ENCODE measurements around the gene CALR. TPM values are rescaled to one million over a fixed set of nuclear protein-coding genes. Genes with fewer than 3 reads are reported as not detected.
A peak's percentile ranks its signal among the peaks of the same experiment; 100 is the strongest.

CALR gene
- total RNA-seq, 1 donor from 2014 or later: 1,294 TPM

GRCh38 chr19:12937093-12937926 is 1.1 kb upstream of the CALR start:
- peak overlapping the region; percentile 98 for H3K27ac Mint-ChIP-seq
- TF ChIP-seq CTCF (conservative IDR thresholded peaks at IDR 0.05): no peak
- peaks cover 34% of the 10 kb centered on the region for H3K4me1 Mint-ChIP-seq (ENCODE audit: unreplicated experiment)
- no peaks in the 10 kb centered on the region for H3K9me3 Mint-ChIP-seq
- H3K36me3 Mint-ChIP-seq: peaks cover 29% of the 10 kb centered on the region
- peak overlapping the region; percentile 99 for H3K4me3 Mint-ChIP-seq
- DNase-seq (ENCODE audit: extremely low spot score, unreplicated experiment): no peak
- peaks cover 3% of the 10 kb centered on the region for H3K27me3 Mint-ChIP-seq

- peak; percentile 55 for TF ChIP-seq CTCF (conservative IDR thresholded peaks at IDR 0.05)
- no peaks in the 10 kb centered on the region for H3K9me3 Mint-ChIP-seq
- peaks cover 3% of the 10 kb centered on the region for H3K27me3 Mint-ChIP-seq
- peaks cover 37% of the 10 kb centered on the region for H3K36me3 Mint-ChIP-seq
- no peak for DNase-seq (ENCODE audit: extremely low spot score, unreplicated experiment)
- peak overlapping the region; percentile 99 for H3K4me3 Mint-ChIP-seq
- peak overlapping the region; percentile 98 for H3K27ac Mint-ChIP-seq
- peaks cover 30% of the 10 kb centered on the region for H3K4me1 Mint-ChIP-seq (ENCODE audit: unreplicated experiment)
Measured at GRCh38 chr19:12938779-12939601, 581 bp downstream of the CALR start.

GRCh38 chr19:12939975-12940423 is 1.6 kb downstream of the CALR start:
- peaks cover 42% of the 10 kb centered on the region for H3K36me3 Mint-ChIP-seq
- DNase-seq (ENCODE audit: extremely low spot score, unreplicated experiment): no peak
- peaks cover 34% of the 10 kb centered on the region for H3K4me1 Mint-ChIP-seq (ENCODE audit: unreplicated experiment)
- peak overlapping the region; percentile 98 for H3K27ac Mint-ChIP-seq
- peak overlapping the region; percentile 99 for H3K4me3 Mint-ChIP-seq
- H3K27me3 Mint-ChIP-seq: peaks cover 3% of the 10 kb centered on the region
- no peaks in the 10 kb centered on the region for H3K9me3 Mint-ChIP-seq
- no peak for TF ChIP-seq CTCF (conservative IDR thresholded peaks at IDR 0.05)

- no peak for TF ChIP-seq CTCF (conservative IDR thresholded peaks at IDR 0.05)
- peaks cover 45% of the 10 kb centered on the region for H3K36me3 Mint-ChIP-seq
- peak overlapping the region; percentile 98 for H3K27ac Mint-ChIP-seq
- H3K4me1 Mint-ChIP-seq (ENCODE audit: unreplicated experiment): peaks cover 34% of the 10 kb centered on the region
- H3K9me3 Mint-ChIP-seq: no peaks in the 10 kb centered on the region
- peaks cover 3% of the 10 kb centered on the region for H3K27me3 Mint-ChIP-seq
- peak overlapping the region; percentile 99 for H3K4me3 Mint-ChIP-seq
- DNase-seq (ENCODE audit: extremely low spot score, unreplicated experiment): no peak
Measured at GRCh38 chr19:12940897-12941296, 2.5 kb downstream of the CALR start.

- H3K9me3 Mint-ChIP-seq: no peaks in the 10 kb centered on the region
- H3K36me3 Mint-ChIP-seq: peaks cover 47% of the 10 kb centered on the region
- no peak for TF ChIP-seq CTCF (conservative IDR thresholded peaks at IDR 0.05)
- no peak for DNase-seq (ENCODE audit: extremely low spot score, unreplicated experiment)
- peak overlapping the region; percentile 89 for H3K27ac Mint-ChIP-seq
- H3K4me1 Mint-ChIP-seq (ENCODE audit: unreplicated experiment): peaks cover 36% of the 10 kb centered on the region
- no peaks in the 10 kb centered on the region for H3K27me3 Mint-ChIP-seq
- H3K4me3 Mint-ChIP-seq: peak overlapping the region; percentile 62
Measured at GRCh38 chr19:12943437-12944044, 5.1 kb downstream of the CALR start.

All from type B pancreatic cell (in vitro differentiated cells).